Measurements from ENCODE around the gene CACNA1E.

Gene CACNA1E

DNA sequence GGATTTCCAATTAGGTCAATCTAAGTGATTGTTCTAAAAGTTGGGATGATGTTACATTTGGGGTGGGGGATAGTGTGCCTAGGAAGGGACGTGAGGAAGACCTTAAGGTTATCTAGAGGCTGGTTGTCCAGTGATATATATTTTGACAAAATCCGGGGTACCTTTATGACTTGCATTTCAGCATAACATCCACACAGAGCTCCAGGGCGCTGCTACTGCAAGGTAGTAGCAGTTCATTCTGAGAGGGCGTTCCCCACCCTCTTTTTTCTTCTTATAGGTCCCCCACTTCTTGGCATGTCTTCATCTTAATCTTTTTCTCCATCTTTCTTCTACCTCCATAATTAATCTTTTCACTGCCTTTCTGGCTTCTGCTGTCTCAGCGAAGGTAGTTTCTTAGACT is 161.9 kb downstream of the CACNA1E start:
- DNase-seq = no peak

DNA sequence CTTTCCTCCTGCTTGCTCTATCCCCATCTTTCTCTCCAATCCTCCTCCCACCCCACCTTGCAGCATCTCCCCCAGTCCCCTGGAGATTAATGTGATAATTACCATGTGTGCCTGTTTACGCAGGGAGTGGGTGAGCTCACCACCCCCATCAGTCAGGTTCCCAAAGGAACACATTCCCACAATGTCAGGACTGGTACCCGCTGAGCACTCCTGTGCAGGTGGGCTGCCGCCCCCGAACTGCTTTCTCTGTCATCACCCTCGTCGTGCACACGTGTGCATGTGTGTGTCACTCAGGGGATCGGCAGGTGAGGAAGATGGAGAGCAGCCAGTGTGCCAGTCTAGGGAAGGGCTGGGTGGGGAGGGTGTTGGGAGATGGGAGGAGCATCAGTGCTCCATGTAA is 163.4 kb downstream of the CACNA1E start:
- DNase-seq = no peak

DNA sequence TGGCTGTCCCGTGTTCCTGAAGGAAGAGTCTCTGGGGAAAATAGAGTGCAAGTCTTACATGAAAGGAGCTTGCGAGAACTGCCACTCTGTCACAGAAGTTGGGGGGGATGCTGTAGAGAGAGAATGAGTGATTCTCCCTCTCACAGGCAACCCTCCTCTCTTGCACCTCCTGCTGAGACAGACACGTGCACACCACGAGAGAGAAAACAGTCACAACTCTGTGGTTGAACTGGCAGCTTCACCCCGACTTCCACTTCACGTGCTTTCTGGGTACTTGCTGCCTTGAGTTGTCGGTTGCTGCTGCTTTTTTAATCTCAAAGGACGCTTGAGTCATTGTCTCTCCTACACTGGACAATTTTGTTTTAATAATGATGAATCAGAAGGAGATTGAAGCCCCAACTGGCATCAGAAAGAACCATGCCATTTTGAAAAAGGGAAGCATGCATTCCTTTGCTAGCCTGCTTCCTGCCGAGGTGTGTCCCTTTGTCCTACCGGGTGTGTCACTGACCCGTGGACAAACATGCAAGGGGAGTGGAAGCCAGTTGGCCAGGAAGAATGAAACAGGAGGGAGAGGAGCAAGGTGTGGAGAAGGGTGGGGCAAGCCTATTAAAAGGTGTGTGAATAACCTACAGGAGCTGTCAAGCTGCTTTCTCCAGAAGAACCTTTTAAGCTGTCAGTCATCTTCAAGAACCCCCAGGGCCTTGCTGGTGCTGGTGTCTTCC is 164.2 kb downstream of the CACNA1E start:
- no peak for DNase-seq

DNA sequence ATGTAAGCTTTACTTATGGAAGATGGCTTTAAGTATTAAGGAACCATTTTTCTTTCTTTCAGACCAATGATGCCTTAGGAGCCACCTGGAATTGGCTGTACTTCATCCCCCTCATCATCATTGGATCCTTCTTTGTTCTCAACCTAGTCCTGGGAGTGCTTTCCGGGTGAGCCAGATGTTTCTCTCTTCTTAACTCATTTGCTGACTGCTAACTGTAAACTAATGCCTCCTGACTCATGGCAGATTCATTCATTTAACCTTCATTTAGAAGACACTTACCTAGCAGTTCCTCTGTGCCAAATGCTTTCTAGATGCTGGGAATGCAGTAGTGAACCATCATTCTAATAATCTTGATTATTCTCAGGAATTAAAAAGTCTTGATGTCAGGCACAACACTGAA is 168.0 kb downstream of the CACNA1E start:
- no peak for DNase-seq

DNA sequence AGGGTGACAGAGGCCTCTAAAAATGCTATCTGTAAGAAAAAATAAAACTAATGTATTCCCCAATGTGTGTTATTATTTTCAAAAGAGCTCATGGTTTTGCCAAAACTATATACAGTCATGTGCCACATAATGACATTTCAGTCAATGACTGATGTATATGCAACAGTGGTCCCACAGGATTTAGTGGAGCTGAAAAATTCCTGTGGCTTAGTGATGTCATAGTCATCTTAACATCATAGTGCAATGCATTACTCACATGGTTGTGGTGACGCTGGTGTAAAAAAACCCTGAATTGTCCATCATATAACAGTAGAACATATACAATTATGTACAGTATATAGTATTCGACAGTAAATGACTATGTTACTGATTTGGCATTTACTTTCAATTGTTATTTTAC is 172.4 kb downstream of the CACNA1E start:
- DNase-seq = no peak

DNA sequence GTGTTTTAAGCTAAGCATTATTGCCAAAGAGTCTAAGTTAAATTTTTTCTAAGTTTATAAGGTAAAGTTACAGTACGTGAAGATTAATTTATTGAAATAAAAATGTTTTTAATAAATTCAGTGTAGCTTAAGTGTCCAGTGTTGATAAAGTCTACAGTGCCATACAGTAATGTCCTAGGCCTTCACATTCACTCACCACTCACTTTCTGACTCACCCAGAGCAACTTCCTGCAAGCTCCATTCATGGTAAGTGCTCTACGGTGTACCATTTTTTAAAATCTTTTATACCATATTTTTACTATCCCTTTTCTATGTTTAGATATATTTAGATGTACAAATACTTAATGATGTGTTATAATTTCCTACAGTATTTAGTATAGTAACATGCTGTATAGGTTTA is 173.2 kb downstream of the CACNA1E start:
- no peak for DNase-seq

DNA sequence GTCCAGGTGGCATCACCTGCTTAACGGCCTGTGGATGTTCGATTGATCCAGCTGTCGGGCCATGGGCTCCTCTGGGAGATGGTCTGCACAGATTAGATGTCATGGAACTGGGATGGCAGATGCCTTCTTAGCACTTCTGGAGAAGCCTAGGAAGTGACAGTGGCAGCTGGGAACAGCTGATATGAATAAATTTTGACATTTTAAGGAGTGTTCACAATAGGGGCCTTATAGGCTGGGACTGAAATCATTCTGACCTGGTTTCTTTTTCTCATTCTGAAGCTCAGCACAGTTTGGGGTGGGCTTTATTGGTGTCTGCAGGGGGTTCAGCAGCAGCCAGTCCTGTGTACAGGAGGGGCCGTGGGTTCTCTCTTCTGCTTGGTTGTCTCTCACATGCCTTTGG is 175.3 kb downstream of the CACNA1E start:
- no peak for DNase-seq

DNA sequence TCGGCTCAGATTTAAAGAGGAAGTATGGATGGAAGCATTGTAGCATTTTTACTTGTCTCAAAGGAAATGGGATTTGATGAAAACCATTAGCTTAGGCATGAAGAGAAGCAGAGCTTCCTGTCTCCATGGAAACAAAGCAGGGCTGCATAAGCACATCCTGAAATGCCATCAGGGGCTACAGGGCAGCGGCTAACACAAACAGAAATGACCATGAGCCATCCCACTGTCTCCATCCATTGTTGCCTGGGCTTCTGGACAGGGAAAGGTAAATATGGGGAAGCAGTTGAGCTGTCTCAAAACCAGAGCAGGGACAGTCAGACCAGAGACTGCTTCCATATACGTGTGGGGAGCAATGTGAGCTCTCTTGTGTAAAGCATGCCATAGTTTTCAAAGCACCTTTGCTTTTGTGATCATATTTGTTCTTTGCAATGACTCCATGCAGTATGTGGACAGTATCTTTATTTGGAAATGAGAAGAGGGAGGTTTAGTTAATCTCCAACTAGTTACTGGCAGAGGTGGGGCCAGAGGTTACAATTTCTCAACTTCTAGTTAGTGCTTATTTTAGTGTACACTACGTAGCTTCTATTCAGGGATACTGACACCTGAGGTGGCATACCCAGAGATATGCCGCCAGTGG is 176.1 kb downstream of the CACNA1E start:
- DNase-seq = no peak

DNA sequence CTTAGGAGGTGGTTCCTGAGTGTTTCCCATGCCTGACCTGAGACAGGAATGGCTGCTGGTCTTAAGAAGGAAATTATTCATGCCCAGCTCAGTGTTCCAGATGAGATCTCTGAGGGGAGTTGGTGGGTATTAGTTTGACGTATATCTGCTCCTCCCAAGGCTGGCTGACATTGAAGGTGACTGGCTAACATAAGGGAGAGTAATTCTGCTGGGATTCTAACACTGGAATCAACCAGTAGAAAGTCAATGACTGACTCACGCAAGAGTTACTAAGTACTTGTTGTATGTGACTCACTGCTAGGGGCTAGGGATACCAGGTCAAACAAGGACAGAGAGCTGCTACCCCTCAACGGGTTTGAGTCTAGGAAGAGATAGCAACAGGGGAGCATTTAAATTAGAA is 177.3 kb downstream of the CACNA1E start:
- DNase-seq = no peak

DNA sequence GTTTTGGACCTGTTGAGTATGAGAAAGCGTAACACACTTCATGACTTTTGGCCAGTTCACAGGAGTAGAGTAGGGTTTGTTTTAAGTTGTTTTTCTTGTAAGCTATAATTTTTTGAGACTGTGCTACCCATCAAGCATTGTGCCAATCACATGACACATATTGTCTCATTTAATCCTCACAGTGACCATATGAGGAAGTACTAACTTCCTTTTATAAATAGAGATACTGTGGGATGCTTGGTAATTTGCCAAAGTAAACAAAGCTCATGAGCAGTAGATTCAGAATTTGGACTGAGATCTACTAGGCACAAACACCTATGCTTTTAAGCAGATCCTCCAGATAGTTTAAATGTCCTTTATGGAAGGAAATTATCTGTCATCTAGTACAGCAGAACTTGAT is 178.3 kb downstream of the CACNA1E start:
- DNase-seq = no peak

DNA sequence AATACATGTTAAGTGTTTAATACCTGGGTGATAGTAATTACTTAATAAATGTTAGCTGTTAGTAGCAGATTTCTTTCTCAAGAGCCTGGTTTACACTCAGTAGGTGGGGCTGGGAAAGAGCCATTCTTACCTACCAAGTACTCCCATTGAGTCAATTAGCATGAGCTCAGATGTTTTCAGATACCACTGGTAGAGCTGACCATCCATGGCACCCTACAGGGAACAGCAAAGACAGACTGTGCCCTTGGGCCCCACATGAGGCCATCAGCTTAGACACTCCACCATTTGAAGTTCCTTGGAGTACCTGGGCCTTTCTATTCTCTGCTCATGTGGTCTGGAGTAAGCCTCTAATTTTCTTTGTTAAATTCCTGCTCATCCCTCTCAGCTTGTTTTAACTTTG is 179.3 kb downstream of the CACNA1E start:
- DNase-seq = no peak

DNA sequence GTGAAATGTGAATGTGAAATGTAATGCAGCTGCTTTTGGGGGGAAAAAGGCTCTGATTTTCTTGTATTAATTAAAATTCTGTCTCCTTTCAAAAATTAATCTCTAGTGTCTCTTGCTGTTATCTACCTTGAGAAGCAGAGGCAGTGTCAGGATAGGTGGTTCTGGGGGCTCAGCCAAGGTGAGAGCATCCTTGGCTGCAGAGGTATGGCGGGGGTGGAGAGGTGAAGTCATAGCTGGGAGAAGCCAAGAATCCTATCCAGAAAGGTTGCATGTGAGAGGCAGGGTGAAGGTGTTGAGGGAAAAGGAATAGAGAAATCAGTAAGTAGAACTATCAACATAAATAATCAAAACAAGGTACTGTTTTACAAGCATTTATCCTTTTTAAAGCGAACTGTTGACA is 181.2 kb downstream of the CACNA1E start:
- DNase-seq = no peak

DNA sequence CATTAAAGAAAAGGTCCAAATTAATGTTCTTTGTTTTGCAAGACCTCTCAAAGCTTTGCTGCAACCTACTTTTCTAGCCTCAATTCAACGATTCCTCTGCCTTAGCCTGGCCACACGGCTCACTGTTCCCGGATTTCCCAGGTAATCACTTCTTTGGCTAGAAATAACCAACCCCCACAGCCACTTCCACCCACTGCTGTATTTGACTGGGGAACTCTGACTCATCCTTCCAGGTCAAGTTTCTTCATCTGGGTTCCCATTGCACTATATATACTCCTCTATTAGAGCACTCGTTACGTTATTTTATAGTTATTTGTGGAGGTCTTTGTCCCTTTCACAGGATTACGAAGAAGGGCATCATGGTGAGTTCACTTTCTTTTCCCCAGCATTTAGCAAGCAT is 185.9 kb downstream of the CACNA1E start:
- DNase-seq = no peak

DNA sequence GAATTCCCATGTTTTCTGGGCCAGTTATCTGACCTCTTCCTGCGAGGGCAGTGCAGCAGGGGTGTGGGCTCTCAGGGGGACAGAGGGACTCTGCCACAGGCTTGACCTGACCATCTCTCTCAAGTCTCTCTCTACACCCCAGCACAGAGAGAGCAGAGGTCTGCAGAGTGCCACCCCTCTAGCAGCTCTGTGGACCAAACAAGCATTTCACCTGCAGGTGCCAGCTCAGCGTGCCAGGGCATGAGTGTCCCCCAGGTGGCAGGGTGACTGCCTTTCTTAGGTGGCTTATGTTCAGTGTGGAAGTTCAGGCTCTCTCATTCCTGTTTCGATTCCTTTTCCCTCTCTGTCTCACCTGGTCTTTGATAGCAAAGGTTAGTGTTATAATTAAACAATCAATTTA is 191.3 kb downstream of the CACNA1E start:
- DNase-seq = no peak

DNA sequence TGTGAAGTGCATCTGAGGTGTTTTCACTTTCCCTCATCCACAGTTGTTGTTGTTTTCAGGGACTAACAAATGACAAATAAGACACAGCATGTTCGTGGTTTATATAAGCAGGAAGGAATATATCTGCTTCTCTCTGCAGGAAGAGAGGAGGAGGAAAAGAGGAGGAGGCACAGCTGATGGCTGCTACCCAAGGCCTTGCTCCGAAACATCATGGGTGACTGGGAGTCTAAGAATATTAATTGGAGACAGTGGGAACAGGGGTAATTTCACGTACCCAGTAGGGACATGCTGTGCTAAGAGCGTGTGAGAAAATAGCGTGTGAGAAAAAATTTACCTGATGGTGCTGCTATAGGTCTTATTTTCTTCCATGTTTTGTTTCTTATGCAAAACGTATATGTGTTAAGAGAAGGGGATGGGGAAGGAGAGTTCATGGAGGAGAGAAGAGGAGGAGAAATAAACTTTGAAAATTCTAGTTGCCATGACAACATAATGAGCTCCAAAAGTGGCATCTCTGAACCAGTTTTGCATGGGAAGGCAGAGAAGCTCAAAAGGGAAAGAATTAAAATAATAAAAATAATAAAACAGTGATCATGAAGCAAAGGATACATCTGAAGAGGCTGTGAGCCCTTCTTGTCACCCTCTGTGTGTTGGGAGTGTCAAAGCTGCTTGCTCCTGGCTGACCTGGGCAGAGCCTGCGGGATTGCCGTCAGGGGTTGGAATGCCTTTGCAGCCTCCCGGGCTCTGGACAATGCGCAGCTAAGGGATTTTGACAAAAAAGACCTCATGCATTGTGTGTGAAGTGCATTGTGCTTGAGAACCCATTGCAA is 192.0 kb downstream of the CACNA1E start:
- no peak for DNase-seq

DNA sequence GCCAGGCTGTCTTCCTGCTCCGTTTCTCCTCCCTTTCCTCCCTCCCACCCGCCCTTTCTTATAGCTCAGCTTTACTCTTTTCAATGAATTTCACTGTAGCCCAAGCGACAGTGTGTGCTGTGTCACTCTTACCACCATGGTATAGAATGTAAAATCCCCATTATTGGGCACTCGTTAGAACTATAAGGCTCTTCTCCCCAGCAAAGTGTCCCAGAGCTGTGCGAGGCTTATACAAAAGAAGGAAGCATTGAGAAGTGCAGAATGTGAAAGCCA is 192.5 kb downstream of the CACNA1E start:
- DNase-seq = no peak

DNA sequence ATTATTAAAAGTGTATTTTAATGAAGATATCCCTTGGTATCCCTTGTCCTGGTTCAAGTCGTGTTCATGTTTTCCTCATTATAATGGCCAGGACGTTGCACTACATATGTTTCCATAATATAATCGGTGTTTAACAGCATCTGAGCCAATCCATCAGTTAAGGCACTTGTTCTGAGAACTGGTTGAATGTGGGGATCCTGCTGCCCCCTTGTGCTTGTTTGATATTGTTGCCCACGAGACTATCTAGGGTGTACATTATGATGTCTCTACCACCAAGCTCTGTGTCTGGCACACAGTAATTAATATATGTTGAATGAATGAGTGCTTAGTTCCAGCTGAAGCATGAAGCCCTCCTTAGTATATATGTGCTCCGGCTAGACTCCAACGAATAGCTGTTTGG is 193.0 kb downstream of the CACNA1E start:
- no peak for DNase-seq

DNA sequence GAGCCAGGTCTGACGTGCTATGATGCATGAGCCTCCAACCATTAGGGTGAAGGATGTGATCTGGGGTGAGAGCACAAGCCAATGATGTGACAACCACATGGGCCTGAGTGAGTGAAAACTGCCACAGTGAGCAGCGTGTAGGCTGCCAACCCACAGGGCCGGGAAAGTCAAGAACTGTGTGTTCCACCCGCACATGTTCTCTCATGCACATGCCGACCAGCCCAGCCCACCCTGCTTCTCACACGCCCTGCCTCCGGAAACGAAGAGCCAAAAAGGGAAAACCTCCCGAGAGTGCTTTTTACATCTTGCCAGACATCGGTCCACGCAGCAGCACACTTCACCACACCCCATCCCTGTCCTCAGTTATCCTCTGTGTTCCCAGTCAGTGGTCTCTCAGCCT is 197.0 kb downstream of the CACNA1E start:
- no peak for DNase-seq

DNA sequence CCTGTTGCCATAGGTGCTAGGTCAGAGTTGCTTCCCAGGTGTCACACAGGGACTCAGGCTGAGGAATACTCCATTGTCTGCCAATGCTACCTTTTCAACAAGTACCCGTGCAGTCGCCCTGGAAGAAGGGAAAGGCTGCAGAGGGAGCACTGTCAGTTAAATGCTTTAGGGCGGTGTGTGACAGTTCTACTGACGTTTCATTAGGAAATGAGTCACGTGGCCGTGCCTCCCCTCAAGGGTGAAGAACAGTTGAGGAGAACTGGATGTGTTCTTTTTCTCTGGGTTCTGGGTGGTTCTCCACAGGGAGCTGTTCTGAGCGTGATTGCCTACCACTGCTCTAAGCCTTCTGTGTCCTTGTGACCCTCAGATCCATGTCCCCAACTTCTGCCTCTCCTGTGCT is 197.6 kb downstream of the CACNA1E start:
- DNase-seq = no peak

DNA sequence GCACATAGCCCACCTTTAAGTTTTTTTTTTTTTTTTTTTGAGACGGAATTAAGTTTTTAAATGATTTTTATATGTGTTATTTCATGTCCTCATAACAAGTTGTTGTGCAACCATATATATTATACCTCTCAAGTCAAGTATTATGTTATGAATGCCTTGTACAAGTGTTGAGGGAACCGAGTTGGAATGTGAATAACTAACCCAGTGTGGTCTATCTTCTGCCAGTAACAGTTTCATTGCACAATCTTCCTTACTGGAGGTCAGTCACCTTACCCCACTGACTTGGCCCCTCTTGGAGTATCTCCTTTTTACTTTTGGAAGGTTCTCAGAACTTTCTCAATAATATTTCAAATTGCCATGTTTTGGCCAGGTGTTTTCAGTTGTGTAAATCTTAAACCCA is 201.9 kb downstream of the CACNA1E start:
- DNase-seq = no peak

DNA sequence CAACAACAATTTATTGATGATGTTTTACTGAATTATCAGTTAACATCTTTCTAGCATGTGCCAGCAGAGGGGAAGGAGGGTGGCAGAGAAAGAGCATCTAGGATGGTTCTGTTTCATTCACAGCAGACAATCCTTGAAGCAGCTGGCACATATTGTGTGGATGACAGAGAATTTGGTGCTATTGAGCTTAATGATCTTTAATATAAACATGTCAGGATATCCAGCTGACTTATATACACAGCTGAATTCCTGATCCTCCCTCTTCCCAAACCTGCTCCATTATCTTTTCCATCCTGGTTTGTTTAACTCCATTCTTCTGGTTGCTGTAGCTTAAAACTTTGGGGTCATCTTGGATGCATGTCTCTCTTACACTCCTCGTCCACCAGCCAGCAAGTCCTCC is 218.6 kb downstream of the CACNA1E start:
- DNase-seq = no peak

DNA sequence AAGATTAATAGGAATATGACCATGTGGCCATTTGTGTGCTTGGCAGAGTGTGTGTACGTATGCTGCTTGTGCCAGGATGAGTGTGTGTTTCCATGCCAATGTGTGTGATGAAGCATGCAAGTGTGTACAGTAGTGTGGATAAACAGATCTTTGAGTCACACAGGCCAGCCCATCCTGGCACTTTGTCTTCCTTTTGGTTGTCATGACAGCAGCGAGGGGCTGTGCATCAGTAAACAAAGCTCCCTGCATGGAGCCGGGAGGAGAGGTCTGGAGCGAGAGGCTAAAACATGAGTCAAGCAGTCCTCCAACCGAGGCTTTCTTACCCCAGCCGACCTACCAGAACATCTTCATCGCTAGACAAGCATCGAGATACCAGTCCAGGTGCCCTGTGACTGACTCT is 221.2 kb downstream of the CACNA1E start:
- no peak for DNase-seq

DNA sequence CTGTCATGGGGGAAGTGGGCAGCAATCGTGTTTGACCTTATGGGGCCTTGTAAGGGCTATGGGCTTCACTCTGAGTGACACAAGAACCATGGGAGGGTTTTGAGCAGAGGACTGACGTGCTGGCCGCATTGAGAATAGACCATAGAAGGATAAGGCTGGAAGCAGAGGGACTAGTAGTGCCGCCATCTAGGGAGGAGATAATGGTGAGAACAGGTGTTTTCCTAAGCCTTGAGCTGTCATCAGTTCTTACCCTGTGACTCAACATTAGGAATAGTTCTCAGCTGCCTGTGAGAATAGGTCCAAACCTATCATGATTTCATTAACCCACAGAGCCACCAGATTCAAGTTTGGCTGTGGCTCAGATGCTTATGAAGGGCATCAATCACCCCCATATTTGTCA is 228.5 kb downstream of the CACNA1E start:
- DNase-seq = no peak

DNA sequence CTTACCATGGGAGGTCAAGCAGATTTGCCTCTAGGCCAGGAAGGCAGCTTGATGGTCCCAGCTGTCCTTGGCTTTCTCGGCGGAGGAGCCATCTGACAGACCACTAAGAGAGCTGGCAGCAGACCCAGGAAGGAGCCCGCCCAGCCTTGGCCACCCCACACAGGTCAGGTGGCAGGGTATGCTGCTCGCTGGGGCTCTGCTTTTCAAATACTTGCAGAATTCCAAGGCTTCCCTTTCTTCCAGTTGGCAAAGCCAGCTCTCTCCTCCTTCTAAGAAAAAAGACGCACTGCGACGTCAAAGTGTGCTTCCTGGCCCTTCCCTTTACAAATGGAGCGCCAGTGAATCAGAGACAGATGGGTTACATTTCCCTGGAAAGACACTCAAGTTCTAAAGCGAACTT is 229.4 kb downstream of the CACNA1E start:
- no peak for DNase-seq

DNA sequence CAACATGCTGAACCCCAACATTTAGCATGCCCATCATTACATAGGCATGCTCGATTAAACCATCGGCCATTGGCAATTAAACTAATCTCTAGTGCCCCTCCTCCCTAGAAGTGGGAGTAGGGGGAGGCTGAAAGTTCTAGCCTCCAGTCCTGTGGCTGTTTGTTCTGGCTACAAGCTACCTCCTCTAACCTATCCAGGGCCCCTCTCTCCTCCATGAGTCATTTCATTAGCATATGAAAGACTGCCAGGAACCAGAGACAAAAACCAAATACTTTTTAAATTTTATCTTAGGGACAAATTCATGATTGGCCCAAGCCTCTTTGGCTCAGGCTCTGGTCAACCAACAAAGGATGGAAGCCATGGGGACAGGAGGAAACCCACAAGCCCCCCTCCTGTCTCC is 231.1 kb downstream of the CACNA1E start:
- DNase-seq = no peak

Measured in NCI-H1694 (cell line).